Body of pancreas (tissue), 4 donors: Measurements from ENCODE around the gene LRRC53.

Experiments
- CTCF ChIP-seq, 7 experiments: fragments of 450-650 bp in 4 of 7; fragments of 200-600 bp in 3 of 7; sonication (generic) in 3 of 7; IDR thresholded peaks; one replicate each; pipeline ENCODE4 v1.5.1; 2016 to 2019; ENCODE audit warnings: antibody characterized with exemption in 7 of 7
- POLR2A ChIP-seq, 3 donors: fragments of 450-650 bp; IDR thresholded peaks; one replicate each; pipeline ENCODE4 v1.6.1; 2016; ENCODE audit warnings: antibody characterized with exemption in 3 of 3, mild to moderate bottlenecking in 2 of 3

GRCh38 chr1:74508449-74508848 lies 4.0 kb downstream of the LRRC53 start:
- no peak for TF ChIP-seq CTCF (IDR thresholded peaks at IDR 0.05)
- no peak for TF ChIP-seq POLR2A (IDR thresholded peaks at IDR 0.05)
